ENCODE results near the gene HNRNPH2. TPM values are rescaled to one million over a fixed set of nuclear protein-coding genes. Genes with fewer than 3 reads are reported as not detected.

HNRNPH2 gene
- total and polyA plus RNA-seq, 9 of the 15 experiments (the other 6 are each of a cell fraction or from before 2014, with no cell fraction given), result 40.0 to 130 (median 60.3) TPM

GRCh38 chrX:101368800-101369199, 39.2 kb upstream of the HNRNPH2 start (continued):
- TF ChIP-seq BRCA1 (IDR thresholded peaks at IDR 0.05) (no peak), BRCA1 (CRISPR knock-in tag; IDR thresholded peaks at IDR 0.05) (no peak), RBM25 (IDR thresholded peaks at IDR 0.05; ENCODE audit: low read depth, low read length, severe bottlenecking) (no peak), ZKSCAN1 (IDR thresholded peaks at IDR 0.05; ENCODE audit: low read depth, low read length) (no peak)

- ChIA-PET POLR2A (no interaction called here), CTCF (ENCODE audit: low intra/inter-chr PET ratio) (no interaction called here)
- Histone ChIP-seq H3K36me3 (ENCODE audit: control insufficient read depth, insufficient read depth, low read length) (peaks cover 57% of the 10 kb centered on the region), H3K9me1 (ENCODE audit: control insufficient read depth, insufficient read depth, low read length) (no peaks in the 10 kb centered on the region), H3K27me3 (ENCODE audit: control insufficient read depth in 2 of 2, insufficient read depth in 2 of 2, low read length in 2 of 2) (no peaks in the 10 kb centered on the region), H4K20me1 (replicated peaks; ENCODE audit: control insufficient read depth, insufficient read depth, low read length) (no peaks in the 10 kb centered on the region), H3K4me1 (replicated peaks in 1 of 2; ENCODE audit: control insufficient read depth in 2 of 2, insufficient read depth in 2 of 2, low read length in 2 of 2) (no peaks in the 10 kb centered on the region), H3K79me2 (ENCODE audit: control insufficient read depth, insufficient read depth, low read length) (no peaks in the 10 kb centered on the region), H3K9me3 (replicated peaks; ENCODE audit: control insufficient read depth, insufficient read depth, low read depth, low read length) (no peaks in the 10 kb centered on the region), H3K27ac (ENCODE audit: extremely low read depth, low read depth, low read length) (no peak overlapping the region), H3K4me3 (no peak overlapping the region), H2AFZ (ENCODE audit: low read depth, low read length) (no peak overlapping the region), H3K9ac (ENCODE audit: insufficient read depth in 1 of 2, low read depth in 2 of 2, low read length in 2 of 2) (no peak overlapping the region), H3K4me2 (ENCODE audit: insufficient read depth, low read length) (no peak overlapping the region)
- FAIRE-seq (no peak), DNase-seq (ENCODE audit: extremely low read depth in 1 of 4, low spot score in 3 of 4) (no peak), ATAC-seq (no peak)
- TF ChIP-seq ZFP30 (CRISPR knock-in tag; IDR thresholded peaks at IDR 0.05; ENCODE audit: borderline replicate concordance) (no peak), CBX5 (IDR thresholded peaks at IDR 0.05; ENCODE audit: borderline replicate concordance, low read depth) (no peak)
- TF ChIP-seq, protein P1, sequence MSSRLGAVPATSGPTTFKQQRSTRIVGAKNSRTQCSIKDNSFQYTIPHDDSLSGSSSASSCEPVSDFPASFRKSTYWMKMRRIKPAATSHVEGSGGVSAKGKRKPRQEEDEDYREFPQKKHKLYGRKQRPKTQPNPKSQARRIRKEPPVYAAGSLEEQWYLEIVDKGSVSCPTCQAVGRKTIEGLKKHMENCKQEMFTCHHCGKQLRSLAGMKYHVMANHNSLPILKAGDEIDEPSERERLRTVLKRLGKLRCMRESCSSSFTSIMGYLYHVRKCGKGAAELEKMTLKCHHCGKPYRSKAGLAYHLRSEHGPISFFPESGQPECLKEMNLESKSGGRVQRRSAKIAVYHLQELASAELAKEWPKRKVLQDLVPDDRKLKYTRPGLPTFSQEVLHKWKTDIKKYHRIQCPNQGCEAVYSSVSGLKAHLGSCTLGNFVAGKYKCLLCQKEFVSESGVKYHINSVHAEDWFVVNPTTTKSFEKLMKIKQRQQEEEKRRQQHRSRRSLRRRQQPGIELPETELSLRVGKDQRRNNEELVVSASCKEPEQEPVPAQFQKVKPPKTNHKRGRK (tag; IDR thresholded peaks at IDR 0.05), result peak; percentile 42; the same call in 1 of the 2 replicates
- in situ Hi-C loops (cut with MboI), result no loop called here
- WGBS (ENCODE audit: insufficient coverage, low coverage, missing lambda C conversion rate), result 40% methylated on average over 1 of the region's 6 CpGs
- intact Hi-C loops (cut with micrococcal nuclease), result no loop called here
- BruUV-seq (replicated peaks), result no TSS peak
Measured at GRCh38 chrX:101369687-101370086, 38.3 kb upstream of the HNRNPH2 start.

Measured in K562 (cell line).